WERI-Rb-1 (cell line): Measurements from ENCODE around the gene LRRC25.

Experiments
- DNase-seq: peaks from one replicate; pipeline ENCODE4 v3.0.0-alpha.2; 2020
- H3K27ac ChIP-seq: fragments of 250-450 bp; sonication (Bioruptor Pico); 2 replicates; pipeline ENCODE4 v1.5.1; 2020; ENCODE audit warnings: mild to moderate bottlenecking, moderate library complexity
- H3K27me3 ChIP-seq: fragments of 250-450 bp; sonication (Bioruptor Pico); 2 replicates; pipeline ENCODE4 v1.5.1; 2021; ENCODE audit warnings: mild to moderate bottlenecking, low read depth, moderate library complexity; ENCODE audit not compliant: insufficient read depth, severe bottlenecking
- H3K36me3 ChIP-seq: fragments of 250-450 bp; sonication (Bioruptor Pico); 2 replicates; pipeline ENCODE4 v1.5.1; 2020; ENCODE audit warnings: mild to moderate bottlenecking, moderate library complexity
- H3K4me3 ChIP-seq: 2 replicates; pipeline ENCODE4 v1.5.1; 2011; ENCODE audit warnings: low read depth, mild to moderate bottlenecking, control low read depth, low read length
- H3K9me3 ChIP-seq: fragments of 250-450 bp; sonication (Bioruptor Pico); 2 replicates; pipeline ENCODE4 v1.5.1; 2021; ENCODE audit warnings: mild to moderate bottlenecking, moderate library complexity; ENCODE audit not compliant: severe bottlenecking
- TF ChIP-seq, protein P1 (sequence below): IDR thresholded peaks from 2 replicates; pipeline ENCODE4 v1.5.1; 2011; ENCODE audit warnings: low read depth, mild to moderate bottlenecking, control low read depth, inconsistent platforms, low read length

The LRRC25 gene

DNA sequence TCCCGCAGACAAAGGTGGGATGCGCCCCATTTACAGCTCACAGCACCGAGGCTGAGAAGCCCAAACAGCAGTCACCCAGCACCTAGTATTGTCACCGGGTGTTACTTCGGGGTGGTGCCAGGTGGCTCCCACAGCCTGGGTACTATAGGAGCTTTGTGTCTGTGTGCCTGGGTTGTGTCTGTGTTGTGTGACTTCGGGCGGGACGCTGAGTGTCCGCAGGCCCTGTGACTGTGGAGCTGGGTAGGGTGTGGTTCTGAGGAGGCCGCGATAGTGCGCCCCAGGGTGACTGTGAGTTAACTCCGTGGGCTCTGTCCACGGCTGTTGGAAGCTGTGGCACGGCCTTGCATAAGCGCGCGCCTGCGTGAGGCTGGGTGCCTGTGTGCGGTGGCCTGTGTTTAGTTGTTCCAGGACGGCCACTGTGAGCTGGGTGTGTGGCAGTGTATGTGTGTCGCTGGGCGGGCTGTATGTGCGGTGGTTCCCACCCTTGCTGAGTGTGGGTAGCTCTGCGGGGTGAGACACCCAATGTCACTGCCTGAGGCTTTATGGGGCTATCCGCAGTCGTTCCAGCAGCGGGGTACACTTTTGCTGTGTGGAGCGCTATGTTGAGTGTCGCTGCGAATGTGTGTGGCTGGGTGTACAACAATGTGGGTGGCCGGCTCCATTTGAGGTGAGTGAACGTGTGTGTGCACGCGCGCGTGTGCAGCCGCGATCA, 21.2 kb upstream of the LRRC25 start:
- Histone ChIP-seq H3K4me3 (no peak overlapping the region), H3K27ac (peak overlapping the region; percentile 23), H3K9me3 (no peaks in the 10 kb centered on the region), H3K36me3 (peaks cover 4% of the 10 kb centered on the region; the same call in 1 of the 2 replicates), H3K27me3 (no peaks in the 10 kb centered on the region)
- TF ChIP-seq, protein P1, sequence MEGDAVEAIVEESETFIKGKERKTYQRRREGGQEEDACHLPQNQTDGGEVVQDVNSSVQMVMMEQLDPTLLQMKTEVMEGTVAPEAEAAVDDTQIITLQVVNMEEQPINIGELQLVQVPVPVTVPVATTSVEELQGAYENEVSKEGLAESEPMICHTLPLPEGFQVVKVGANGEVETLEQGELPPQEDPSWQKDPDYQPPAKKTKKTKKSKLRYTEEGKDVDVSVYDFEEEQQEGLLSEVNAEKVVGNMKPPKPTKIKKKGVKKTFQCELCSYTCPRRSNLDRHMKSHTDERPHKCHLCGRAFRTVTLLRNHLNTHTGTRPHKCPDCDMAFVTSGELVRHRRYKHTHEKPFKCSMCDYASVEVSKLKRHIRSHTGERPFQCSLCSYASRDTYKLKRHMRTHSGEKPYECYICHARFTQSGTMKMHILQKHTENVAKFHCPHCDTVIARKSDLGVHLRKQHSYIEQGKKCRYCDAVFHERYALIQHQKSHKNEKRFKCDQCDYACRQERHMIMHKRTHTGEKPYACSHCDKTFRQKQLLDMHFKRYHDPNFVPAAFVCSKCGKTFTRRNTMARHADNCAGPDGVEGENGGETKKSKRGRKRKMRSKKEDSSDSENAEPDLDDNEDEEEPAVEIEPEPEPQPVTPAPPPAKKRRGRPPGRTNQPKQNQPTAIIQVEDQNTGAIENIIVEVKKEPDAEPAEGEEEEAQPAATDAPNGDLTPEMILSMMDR, result no peak
- no peak for DNase-seq

DNA sequence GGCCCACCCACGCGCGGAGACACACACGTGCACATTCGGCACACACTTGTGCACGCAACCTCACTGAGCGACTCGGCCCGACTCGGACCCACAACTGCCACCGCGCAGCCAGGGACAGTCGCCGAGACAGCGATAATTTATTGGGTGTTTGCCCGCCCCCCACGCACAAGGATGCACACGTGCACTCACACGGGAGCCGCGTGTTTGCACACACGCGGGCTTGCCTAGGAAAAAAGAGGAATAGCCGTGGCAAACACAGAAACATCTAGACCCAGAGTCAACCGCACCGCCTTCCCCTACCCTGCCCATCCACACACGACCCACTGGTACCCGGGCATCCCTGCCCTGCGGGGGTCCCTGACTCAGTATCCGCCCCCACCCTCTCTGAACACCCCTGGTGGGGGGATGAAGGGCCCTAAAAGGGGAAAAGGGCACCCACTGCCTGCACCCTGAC, 20.6 kb upstream of the LRRC25 start:
- TF ChIP-seq, protein P1, result no peak
- Histone ChIP-seq H3K36me3 (no peaks in the 10 kb centered on the region; the same call in 1 of the 2 replicates), H3K4me3 (no peak overlapping the region; the same call in 1 of the 2 replicates), H3K9me3 (no peaks in the 10 kb centered on the region), H3K27me3 (no peaks in the 10 kb centered on the region), H3K27ac (peak overlapping the region; percentile 98)
- no peak for DNase-seq

DNA sequence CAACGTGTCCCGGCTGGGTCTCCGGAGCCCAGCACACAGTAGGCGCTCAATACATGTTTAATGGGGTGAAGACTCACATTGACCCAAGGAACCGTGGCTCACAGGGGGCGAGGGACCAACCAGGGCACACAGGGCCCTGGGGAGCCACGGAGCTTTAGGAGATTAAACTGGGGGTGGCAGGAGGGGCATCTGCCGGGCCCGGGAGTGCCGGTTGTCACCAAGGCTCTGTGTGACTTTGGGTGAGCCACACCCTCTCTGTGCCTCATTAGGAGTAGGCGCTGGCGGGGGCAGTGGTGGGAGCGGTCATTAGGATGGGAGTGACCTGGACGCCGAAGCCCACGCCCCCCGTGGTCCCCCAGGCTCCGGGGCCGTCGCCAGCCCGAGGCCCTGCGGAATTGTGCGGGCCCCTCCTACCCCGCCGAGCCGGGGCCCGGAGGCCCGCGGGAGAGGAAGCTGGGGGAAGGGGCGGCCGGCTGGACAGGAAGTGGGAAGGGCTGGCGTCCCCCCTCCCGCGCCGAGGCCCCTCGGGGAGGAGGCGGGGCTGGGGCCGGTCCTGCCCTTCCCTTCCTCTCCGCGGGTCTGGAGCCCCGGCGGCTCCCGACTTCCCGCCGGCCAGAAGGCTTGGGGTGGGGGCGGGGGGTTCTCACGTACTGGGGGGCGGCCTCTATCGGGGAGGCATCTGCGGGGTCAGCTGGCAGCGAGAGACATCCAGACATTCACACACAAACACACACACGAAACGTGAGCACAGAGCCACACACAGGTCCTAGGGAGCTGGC, 20.0 kb upstream of the LRRC25 start:
- H3K27ac ChIP-seq, result peak overlapping the region; percentile 98
- TF ChIP-seq, protein P1, result no peak
- no peaks in the 10 kb centered on the region for H3K27me3 ChIP-seq
- H3K4me3 ChIP-seq, result peak overlapping the region; percentile 66
- no peaks in the 10 kb centered on the region for H3K9me3 ChIP-seq
- no peaks in the 10 kb centered on the region; the same call in 1 of the 2 replicates for H3K36me3 ChIP-seq
- peak; percentile 88 for DNase-seq

DNA sequence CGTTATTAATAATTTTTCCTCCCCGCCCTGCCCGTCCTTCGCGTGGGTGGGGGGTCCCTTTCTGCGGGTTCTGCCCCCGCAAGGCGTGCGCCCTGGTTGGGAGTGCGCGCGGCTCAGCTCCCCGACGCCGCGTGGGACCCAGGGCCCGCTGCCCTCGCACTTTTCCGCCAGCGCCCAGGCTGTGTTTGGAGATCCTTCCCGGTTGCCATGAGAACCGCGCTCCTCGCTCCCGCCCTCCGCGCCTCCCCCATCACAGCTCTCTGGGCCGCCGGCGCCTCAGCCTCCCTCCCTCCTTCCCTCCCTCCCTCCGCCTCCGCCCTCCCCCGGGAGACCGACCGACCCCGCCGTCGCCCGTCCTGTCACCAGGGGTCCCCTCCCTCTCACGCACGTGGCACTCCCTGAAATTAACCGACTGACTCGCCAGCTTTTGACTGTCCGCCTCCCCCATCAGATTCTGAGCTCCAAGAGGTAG, 19.4 kb upstream of the LRRC25 start:
- TF ChIP-seq, protein P1, result no peak
- Histone ChIP-seq H3K27me3 (no peaks in the 10 kb centered on the region), H3K36me3 (no peaks in the 10 kb centered on the region; the same call in 1 of the 2 replicates), H3K9me3 (no peaks in the 10 kb centered on the region), H3K4me3 (peak overlapping the region; percentile 66), H3K27ac (peak overlapping the region; percentile 98)
- peak; percentile 91 for DNase-seq

DNA sequence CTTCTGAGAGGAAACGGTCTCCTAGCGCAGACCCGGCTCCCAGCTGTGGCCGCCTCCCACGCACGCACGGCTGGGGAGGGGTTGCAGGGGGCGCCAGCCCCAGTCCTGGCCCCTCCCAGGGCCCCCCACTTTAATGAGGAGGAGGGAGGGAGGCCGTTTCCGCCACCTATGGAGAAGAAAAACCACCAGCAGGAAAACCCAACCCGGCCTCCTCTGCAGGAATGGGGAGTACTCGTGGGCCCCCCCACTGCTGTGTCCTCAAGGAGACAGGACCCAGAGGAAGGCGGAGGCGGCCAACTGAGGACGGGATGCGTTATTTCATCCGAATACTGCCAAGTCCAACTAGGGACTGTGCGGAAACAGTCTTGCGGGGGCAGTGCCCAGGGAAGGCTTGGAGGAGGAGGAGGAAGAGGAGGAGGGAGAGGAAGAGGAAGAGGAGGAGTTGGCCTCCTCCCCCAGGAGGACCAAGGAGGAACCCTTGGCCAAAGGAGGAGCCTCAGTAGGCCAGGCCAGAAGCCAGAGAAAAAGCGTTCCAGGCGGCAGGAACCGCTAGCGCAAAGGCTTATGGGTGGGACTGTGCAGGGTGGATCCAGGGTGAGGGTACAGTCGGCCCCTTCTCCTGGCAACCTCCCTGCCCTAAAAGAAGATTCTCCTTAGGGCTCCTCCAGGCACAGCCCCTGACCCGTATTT, 17.9 kb upstream of the LRRC25 start:
- H3K4me3 ChIP-seq, result no peak overlapping the region
- peak overlapping the region; percentile 98 for H3K27ac ChIP-seq
- H3K27me3 ChIP-seq, result no peaks in the 10 kb centered on the region
- H3K36me3 ChIP-seq, result no peaks in the 10 kb centered on the region; the same call in 1 of the 2 replicates
- DNase-seq, result no peak
- H3K9me3 ChIP-seq, result no peaks in the 10 kb centered on the region
- TF ChIP-seq, protein P1, result no peak
